ENCODE measurements around the gene WDFY4.

Gene WDFY4

GRCh38 chr10:48946891-48947500 is 262.3 kb downstream of the WDFY4 start:
- Histone ChIP-seq H3K4ac (ENCODE audit: low read depth, low read length) (no peak overlapping the region), H3K56ac (ENCODE audit: low read length) (no peak overlapping the region), H2AK5ac (ENCODE audit: low read length) (no peak overlapping the region)

GRCh38 chr10:48947690-48948469 is 263.2 kb downstream of the WDFY4 start:
- no peak overlapping the region for H3K56ac ChIP-seq (ENCODE audit: low read length)
- no peak overlapping the region for H3K9ac ChIP-seq (ENCODE audit: low read length)
- no CpG with 5 or more reads among the region's 10 CpGs for WGBS (ENCODE audit: extremely low coverage, insufficient coverage, low lambda C conversion rate)
- H4K5ac ChIP-seq (ENCODE audit: low read length): no peak overlapping the region
- H2BK120ac ChIP-seq (ENCODE audit: low read depth, low read length): no peak overlapping the region
- H3K4me1 ChIP-seq (ENCODE audit: control insufficient read depth, low read depth, low read length): no peaks in the 10 kb centered on the region
- H4K8ac ChIP-seq (ENCODE audit: low read depth, low read length): no peak overlapping the region
- H2BK5ac ChIP-seq (ENCODE audit: low read length): no peak overlapping the region
- H2AK5ac ChIP-seq (ENCODE audit: low read length): no peak overlapping the region
- no peaks in the 10 kb centered on the region for H3K79me2 ChIP-seq (ENCODE audit: control insufficient read depth, insufficient read depth, low read length)
- no peak overlapping the region for H3K27ac ChIP-seq (ENCODE audit: low read depth, low read length)
- no peaks in the 10 kb centered on the region for H3K27me3 ChIP-seq (ENCODE audit: insufficient read depth, low read length, poor library complexity)
- no peak overlapping the region for H3K23ac ChIP-seq (ENCODE audit: low read length)
- no peak overlapping the region for H2BK15ac ChIP-seq (replicated peaks; ENCODE audit: low read depth)
- DNase-seq: no peak
- no peak overlapping the region for H3K4me2 ChIP-seq (ENCODE audit: low read length)
- H3K18ac ChIP-seq (ENCODE audit: low read length): no peak overlapping the region
- no peak overlapping the region for H3K4ac ChIP-seq (ENCODE audit: low read depth, low read length)
- H3K79me1 ChIP-seq (ENCODE audit: low read length): no peaks in the 10 kb centered on the region
- no peak overlapping the region for H3K4me3 ChIP-seq (ENCODE audit: low read length)
- H3K36me3 ChIP-seq (ENCODE audit: control insufficient read depth, insufficient read depth, low read length): no peaks in the 10 kb centered on the region

More at GRCh38 chr10:48946891-48947500, 262.3 kb downstream of the WDFY4 start:
- Histone ChIP-seq H2BK120ac (ENCODE audit: low read depth, low read length) (no peak overlapping the region), H3K27ac (ENCODE audit: low read depth, low read length) (no peak overlapping the region), H2BK15ac (replicated peaks; ENCODE audit: low read depth) (no peak overlapping the region), H3K9ac (ENCODE audit: low read length) (no peak overlapping the region), H3K4me3 (ENCODE audit: low read length) (no peak overlapping the region), H2BK5ac (ENCODE audit: low read length) (no peak overlapping the region), H4K5ac (ENCODE audit: low read length) (no peak overlapping the region), H4K8ac (ENCODE audit: low read depth, low read length) (no peak overlapping the region), H3K79me2 (ENCODE audit: control insufficient read depth, insufficient read depth, low read length) (no peaks in the 10 kb centered on the region), H3K4me1 (ENCODE audit: control insufficient read depth, low read depth, low read length) (no peaks in the 10 kb centered on the region), H3K36me3 (ENCODE audit: control insufficient read depth, insufficient read depth, low read length) (no peaks in the 10 kb centered on the region), H3K79me1 (ENCODE audit: low read length) (no peaks in the 10 kb centered on the region), H3K4me2 (ENCODE audit: low read length) (no peak overlapping the region), H3K23ac (ENCODE audit: low read length) (no peak overlapping the region), H3K18ac (ENCODE audit: low read length) (no peak overlapping the region), H3K27me3 (ENCODE audit: insufficient read depth, low read length, poor library complexity) (no peaks in the 10 kb centered on the region)
- WGBS (ENCODE audit: extremely low coverage, insufficient coverage, low lambda C conversion rate): no CpG with 5 or more reads among the region's 12 CpGs
- DNase-seq: no peak

- Histone ChIP-seq H3K18ac (ENCODE audit: low read length) (no peak overlapping the region), H2BK120ac (ENCODE audit: low read depth, low read length) (no peak overlapping the region), H2AK5ac (ENCODE audit: low read length) (no peak overlapping the region), H3K56ac (ENCODE audit: low read length) (no peak overlapping the region), H3K4me2 (ENCODE audit: low read length) (no peak overlapping the region), H3K4me1 (ENCODE audit: control insufficient read depth, low read depth, low read length) (no peaks in the 10 kb centered on the region), H2BK15ac (replicated peaks; ENCODE audit: low read depth) (no peak overlapping the region), H3K27ac (ENCODE audit: low read depth, low read length) (no peak overlapping the region), H2BK5ac (ENCODE audit: low read length) (no peak overlapping the region), H3K27me3 (ENCODE audit: insufficient read depth, low read length, poor library complexity) (no peaks in the 10 kb centered on the region), H3K4ac (ENCODE audit: low read depth, low read length) (no peak overlapping the region), H3K79me1 (ENCODE audit: low read length) (no peaks in the 10 kb centered on the region), H3K23ac (ENCODE audit: low read length) (no peak overlapping the region), H4K8ac (ENCODE audit: low read depth, low read length) (no peak overlapping the region), H3K36me3 (ENCODE audit: control insufficient read depth, insufficient read depth, low read length) (no peaks in the 10 kb centered on the region), H4K5ac (ENCODE audit: low read length) (no peak overlapping the region), H3K4me3 (ENCODE audit: low read length) (no peak overlapping the region), H3K79me2 (ENCODE audit: control insufficient read depth, insufficient read depth, low read length) (no peaks in the 10 kb centered on the region), H3K9ac (ENCODE audit: low read length) (no peak overlapping the region)
- WGBS (ENCODE audit: extremely low coverage, insufficient coverage, low lambda C conversion rate): no CpG with 5 or more reads among the region's 2 CpGs
- DNase-seq: no peak
Observed at GRCh38 chr10:48948470-48949037, 263.9 kb downstream of the WDFY4 start.

- no peak overlapping the region for H3K4me3 ChIP-seq (ENCODE audit: low read length)
- H3K56ac ChIP-seq (ENCODE audit: low read length): no peak overlapping the region
- H3K4ac ChIP-seq (ENCODE audit: low read depth, low read length): no peak overlapping the region
- no peaks in the 10 kb centered on the region for H3K4me1 ChIP-seq (ENCODE audit: control insufficient read depth, low read depth, low read length)
- whole genome bisulfite sequencing (ENCODE audit: extremely low coverage, insufficient coverage, low lambda C conversion rate): no CpG with 5 or more reads among the region's 7 CpGs
- H3K9ac ChIP-seq (ENCODE audit: low read length): no peak overlapping the region
- no peak overlapping the region for H4K5ac ChIP-seq (ENCODE audit: low read length)
- no peak overlapping the region for H3K18ac ChIP-seq (ENCODE audit: low read length)
- no peaks in the 10 kb centered on the region for H3K36me3 ChIP-seq (ENCODE audit: control insufficient read depth, insufficient read depth, low read length)
- H2BK15ac ChIP-seq (replicated peaks; ENCODE audit: low read depth): no peak overlapping the region
- no peak for DNase-seq
- H3K23ac ChIP-seq (ENCODE audit: low read length): no peak overlapping the region
- no peak overlapping the region for H2AK5ac ChIP-seq (ENCODE audit: low read length)
- no peak overlapping the region for H3K4me2 ChIP-seq (ENCODE audit: low read length)
- no peak overlapping the region for H3K27ac ChIP-seq (ENCODE audit: low read depth, low read length)
- no peak overlapping the region for H4K8ac ChIP-seq (ENCODE audit: low read depth, low read length)
- H3K79me2 ChIP-seq (ENCODE audit: control insufficient read depth, insufficient read depth, low read length): no peaks in the 10 kb centered on the region
- H2BK5ac ChIP-seq (ENCODE audit: low read length): no peak overlapping the region
- no peak overlapping the region for H2BK120ac ChIP-seq (ENCODE audit: low read depth, low read length)
- no peaks in the 10 kb centered on the region for H3K79me1 ChIP-seq (ENCODE audit: low read length)
- no peaks in the 10 kb centered on the region for H3K27me3 ChIP-seq (ENCODE audit: insufficient read depth, low read length, poor library complexity)
Observed at GRCh38 chr10:48951707-48952106, 267.0 kb downstream of the WDFY4 start.

- Histone ChIP-seq H3K36me3 (ENCODE audit: control insufficient read depth, insufficient read depth, low read length) (no peaks in the 10 kb centered on the region), H4K8ac (ENCODE audit: low read depth, low read length) (no peak overlapping the region), H3K18ac (ENCODE audit: low read length) (no peak overlapping the region), H3K4ac (ENCODE audit: low read depth, low read length) (no peak overlapping the region), H3K4me2 (ENCODE audit: low read length) (no peak overlapping the region), H3K27me3 (ENCODE audit: insufficient read depth, low read length, poor library complexity) (no peaks in the 10 kb centered on the region), H2BK5ac (ENCODE audit: low read length) (no peak overlapping the region), H3K9ac (ENCODE audit: low read length) (no peak overlapping the region), H3K4me1 (ENCODE audit: control insufficient read depth, low read depth, low read length) (no peaks in the 10 kb centered on the region), H4K5ac (ENCODE audit: low read length) (no peak overlapping the region), H3K79me1 (ENCODE audit: low read length) (no peaks in the 10 kb centered on the region), H2BK120ac (ENCODE audit: low read depth, low read length) (no peak overlapping the region), H3K4me3 (ENCODE audit: low read length) (no peak overlapping the region), H2AK5ac (ENCODE audit: low read length) (no peak overlapping the region), H3K79me2 (ENCODE audit: control insufficient read depth, insufficient read depth, low read length) (no peaks in the 10 kb centered on the region), H3K27ac (ENCODE audit: low read depth, low read length) (no peak overlapping the region), H3K56ac (ENCODE audit: low read length) (no peak overlapping the region), H3K23ac (ENCODE audit: low read length) (no peak overlapping the region), H2BK15ac (replicated peaks; ENCODE audit: low read depth) (no peak overlapping the region)
- DNase-seq: no peak
- no CpG with 5 or more reads among the region's 16 CpGs for WGBS (ENCODE audit: extremely low coverage, insufficient coverage, low lambda C conversion rate)
Observed at GRCh38 chr10:48957361-48958151, 272.9 kb downstream of the WDFY4 start.

Data from mesendoderm (in vitro differentiated cells).